H1 (cell line): ENCODE results near the gene PLBD2. TPM values are rescaled to one million over a fixed set of nuclear protein-coding genes. Genes with fewer than 3 reads are reported as not detected.

Experiments used
- CTCF ChIA-PET: fragments of 300-600 bp; sonication (Branson Sonifier 250); formaldehyde crosslinking; loops from one replicate; lab custom pipeline; 2021; ENCODE audit not compliant: partially characterized antibody; lab: Charles Lee
- POLR2A ChIA-PET: fragments of 300-600 bp; sonication (Branson Sonifier 250); formaldehyde crosslinking; loops from one replicate; lab custom pipeline; 2021; ENCODE audit warnings: inconsistent platforms; ENCODE audit not compliant: partially characterized antibody; lab: Charles Lee
- DNase-seq, 2 experiments: peaks; one replicate each; pipeline versions ENCODE4 v3.0.0 to v3.0.0-alpha.2; 2010 to 2022; ENCODE audit warnings: low spot score in 2 of 2, low read depth in 1 of 2, mixed read lengths in 1 of 2
- FAIRE-seq: peaks from 2 replicates; lab custom pipeline; 2011; peaks lifted over from hg19 to GRCh38; lab: Jason Lieb, UNC
- H2AFZ ChIP-seq: 2 replicates; pipeline ENCODE4 v1.8.1; 2012; ENCODE audit warnings: low read length, inconsistent platforms
- H2AK5ac ChIP-seq: 2 replicates; pipeline ENCODE4 v1.6.1; 2013; ENCODE audit warnings: low read depth, low read length
- H2BK120ac ChIP-seq: replicated peaks from 2 replicates; pipeline ENCODE3; 2013; ENCODE audit warnings: low read depth, low read length, inconsistent platforms
- H2BK12ac ChIP-seq: 2 replicates; pipeline ENCODE4 v1.6.1; 2013; ENCODE audit warnings: low read depth, low read length
- H2BK15ac ChIP-seq: 2 replicates; pipeline ENCODE4 v1.6.1; 2013; ENCODE audit warnings: low read length
- H2BK20ac ChIP-seq: 2 replicates; pipeline ENCODE4 v1.6.1; 2013; ENCODE audit warnings: low read length
- H2BK5ac ChIP-seq: 2 replicates; pipeline ENCODE4 v1.6.1; 2013; ENCODE audit warnings: low read depth, low read length
- H3K14ac ChIP-seq: 2 replicates; pipeline ENCODE4 v1.6.1; 2013; ENCODE audit warnings: inconsistent platforms; ENCODE audit not compliant: insufficient read length
- H3K18ac ChIP-seq: 2 replicates; pipeline ENCODE4 v1.6.1; 2013; ENCODE audit warnings: low read length; ENCODE audit errors: extremely low read depth
- H3K23ac ChIP-seq: 2 replicates; pipeline ENCODE4 v1.6.1; 2013; ENCODE audit warnings: inconsistent platforms; ENCODE audit not compliant: insufficient read length
- H3K23me2 ChIP-seq: 2 replicates; pipeline ENCODE4 v1.6.1; 2013; ENCODE audit warnings: low read depth, low read length
- H3K27ac ChIP-seq: 2 replicates; pipeline ENCODE4 v1.6.1; 2011; ENCODE audit warnings: low read depth, low read length, inconsistent platforms
- H3K27me3 ChIP-seq, 4 experiments: replicated peaks in 1 of 4; 1 replicate in 1 of 4; 2 replicates in 3 of 4; pipeline versions ENCODE4 v1.6.1 to v1.8.1; 2011 to 2013; ENCODE audit warnings: low read length in 3 of 4, mild to moderate bottlenecking in 3 of 4, inconsistent platforms in 2 of 4, mixed read lengths in 2 of 4, moderate library complexity in 1 of 4; ENCODE audit not compliant: control insufficient read depth in 3 of 4, insufficient read depth in 3 of 4; ENCODE audit errors: extremely low read depth in 1 of 4
- H3K36me3 ChIP-seq, 4 experiments: 2 replicates each; pipeline versions ENCODE4 v1.6.1 to v1.8.1; 2011 to 2013; ENCODE audit warnings: mild to moderate bottlenecking in 4 of 4, low read length in 3 of 4, moderate library complexity in 2 of 4, control low read depth in 1 of 4, inconsistent platforms in 1 of 4; ENCODE audit not compliant: insufficient read depth in 4 of 4, control insufficient read depth in 2 of 4
- H3K4ac ChIP-seq: replicated peaks from 2 replicates; pipeline ENCODE3; 2013; ENCODE audit warnings: low read length, low read depth, mixed read lengths, inconsistent platforms; ENCODE audit not compliant: insufficient read length
- H3K4me1 ChIP-seq, 4 experiments: replicated peaks in 1 of 4; 1 replicate in 1 of 4; 2 replicates in 3 of 4; pipeline versions ENCODE4 v1.6.1 to v1.8.1; 2011 to 2013; ENCODE audit warnings: low read length in 3 of 4, inconsistent platforms in 2 of 4, mixed read lengths in 1 of 4; ENCODE audit not compliant: insufficient read depth in 4 of 4, control insufficient read depth in 3 of 4
- H3K4me2 ChIP-seq, 2 experiments: 2 replicates each; pipeline versions ENCODE4 v1.6.1 to v1.8.1; 2011 to 2013; ENCODE audit warnings: low read depth in 2 of 2, low read length in 2 of 2, control low read depth in 1 of 2, inconsistent platforms in 1 of 2, mild to moderate bottlenecking in 1 of 2; ENCODE audit not compliant: insufficient read depth in 1 of 2
- H3K4me3 ChIP-seq, 4 experiments: fragments of 200-600, 300-600 bp in 1 of 4; sonication (generic), shearing (Covaris generic), sonication (Bioruptor Twin) in 1 of 4; 2 replicates each; pipeline versions ENCODE4 v1.5.1 to v1.8.1; 2011 to 2016; ENCODE audit warnings: low read length in 4 of 4, low read depth in 3 of 4, control low read depth in 2 of 4, inconsistent platforms in 2 of 4, mild to moderate bottlenecking in 2 of 4, mixed read lengths in 1 of 4, moderate library complexity in 1 of 4; ENCODE audit not compliant: insufficient read depth in 2 of 4; ENCODE audit errors: extremely low read depth in 1 of 4
- H3K56ac ChIP-seq: replicated peaks from 2 replicates; pipeline ENCODE3; 2013; ENCODE audit warnings: low read depth, mild to moderate bottlenecking, mixed read lengths, low read length, inconsistent platforms; ENCODE audit not compliant: insufficient read length
- H3K79me1 ChIP-seq: 2 replicates; pipeline ENCODE4 v1.6.1; 2013; ENCODE audit warnings: low read depth, low read length, control low read depth
- H3K79me2 ChIP-seq, 2 experiments: 2 replicates each; pipeline versions ENCODE4 v1.6.1 to v1.8.1; 2012 to 2013; ENCODE audit warnings: low read length in 2 of 2, mild to moderate bottlenecking in 2 of 2, inconsistent platforms in 1 of 2; ENCODE audit not compliant: insufficient read depth in 2 of 2, control insufficient read depth in 1 of 2
- H3K9ac ChIP-seq, 4 experiments: replicated peaks in 1 of 4; 1 replicate in 1 of 4; 2 replicates in 3 of 4; pipeline versions ENCODE4 v1.6.1 to v1.8.1; 2011 to 2013; ENCODE audit warnings: low read depth in 3 of 4, low read length in 3 of 4, control low read depth in 2 of 4, mild to moderate bottlenecking in 2 of 4, moderate library complexity in 2 of 4, inconsistent platforms in 1 of 4; ENCODE audit errors: extremely low read depth in 1 of 4
- H3K9me3 ChIP-seq, 2 experiments: 2 replicates each; pipeline versions ENCODE4 v1.6.1 to v1.8.1; 2012 to 2013; ENCODE audit warnings: mild to moderate bottlenecking in 2 of 2, moderate library complexity in 2 of 2, control low read depth in 1 of 2, inconsistent platforms in 1 of 2, low read depth in 1 of 2, low read length in 1 of 2, mixed read lengths in 1 of 2; ENCODE audit not compliant: insufficient read depth in 2 of 2
- H4K20me1 ChIP-seq, 2 experiments: replicated peaks in 1 of 2; 2 replicates each; pipeline versions ENCODE3 to v1.8.1; 2011 to 2013; ENCODE audit warnings: inconsistent platforms in 2 of 2, low read length in 2 of 2, mild to moderate bottlenecking in 1 of 2; ENCODE audit not compliant: insufficient read depth in 2 of 2, control insufficient read depth in 1 of 2
- H4K5ac ChIP-seq: 2 replicates; pipeline ENCODE4 v1.6.1; 2013; ENCODE audit warnings: low read length, low read depth, mixed read lengths, inconsistent platforms; ENCODE audit not compliant: insufficient read length
- H4K8ac ChIP-seq: 2 replicates; pipeline ENCODE4 v1.8.0; 2013; ENCODE audit warnings: mild to moderate bottlenecking, moderate library complexity, low read length, inconsistent platforms; ENCODE audit not compliant: insufficient read depth; ENCODE audit errors: extremely low read depth
- H4K91ac ChIP-seq: replicated peaks from 2 replicates; pipeline ENCODE3; 2013; ENCODE audit warnings: low read length, mixed read lengths, inconsistent platforms; ENCODE audit not compliant: insufficient read length
- BACH1 ChIP-seq: IDR thresholded peaks from 2 replicates; pipeline ENCODE4 v1.6.1; 2012; ENCODE audit warnings: low read length, improper control_type of control experiment
- BRCA1 ChIP-seq: IDR thresholded peaks from 2 replicates; pipeline ENCODE4 v1.6.1; 2012; ENCODE audit warnings: low read depth, low read length, improper control_type of control experiment
- EP300 ChIP-seq, 2 experiments: IDR thresholded peaks; 1 replicate in 1 of 2; 2 replicates in 1 of 2; pipeline ENCODE4 v1.6.1; 2011 to 2012; ENCODE audit warnings: low read depth in 2 of 2, low read length in 2 of 2, mild to moderate bottlenecking in 2 of 2, borderline replicate concordance in 1 of 2, inconsistent platforms in 1 of 2, moderate library complexity in 1 of 2
- KDM5A ChIP-seq: fragments of 200-600 bp; IDR thresholded peaks from 2 replicates; pipeline ENCODE4 v1.7.1; 2012; ENCODE audit warnings: mild to moderate bottlenecking, low read length, inconsistent platforms, mixed read lengths
- NANOG ChIP-seq: IDR thresholded peaks from 2 replicates; pipeline ENCODE4 v1.6.1; 2011; ENCODE audit warnings: low read length, low read depth, mild to moderate bottlenecking, inconsistent platforms; ENCODE audit not compliant: insufficient read depth, poor library complexity, severe bottlenecking
- POLR2A ChIP-seq, 2 experiments: IDR thresholded peaks; 1 replicate in 1 of 2; 2 replicates in 1 of 2; pipeline ENCODE4 v1.6.1; 2011; ENCODE audit warnings: low read depth in 2 of 2, low read length in 2 of 2, mild to moderate bottlenecking in 2 of 2; ENCODE audit errors: control extremely low read depth in 1 of 2
- TAF1 ChIP-seq: IDR thresholded peaks from 2 replicates; pipeline ENCODE4 v1.6.1; 2011; ENCODE audit warnings: mild to moderate bottlenecking, low read depth, low read length
- TBP ChIP-seq: IDR thresholded peaks from 2 replicates; pipeline ENCODE4 v1.6.1; 2011; ENCODE audit warnings: low read depth, low read length, improper control_type of control experiment
- WGBS, 2 experiments: shearing (Covaris generic) in 1 of 2; methylation state at CpG; one replicate each; pipeline versions ENCODE4 v1.1.6 to v1.1.7; 2013 to 2015; ENCODE audit warnings: low lambda C conversion rate in 2 of 2, mixed read lengths in 2 of 2, inconsistent platforms in 1 of 2, low coverage in 1 of 2, missing lambda C conversion rate in 1 of 2; ENCODE audit not compliant: insufficient replicate concordance in 2 of 2, insufficient coverage in 1 of 2, insufficient read length in 1 of 2; ENCODE audit errors: extremely low coverage in 1 of 2, missing lambda C conversion rate in 1 of 2; 5-methylcytosine and 5-hydroxymethylcytosine counted together
- polyA plus RNA-seq, 7 experiments: library from polyadenylated mRNA; depleted of rRNA in 3 of 7; stranded (reverse) in 5 of 7; unstranded in 2 of 7; fragments of >200 nt in 5 of 7; fragments of 200-250 nt in 2 of 7; gene quantifications; 1 replicate in 5 of 7; 2 replicates in 1 of 7; 4 replicates in 1 of 7; pipeline versions ENCODE4 v1.2.1 to v1.2.3, GENCODE V29; 2011 to 2013; ENCODE audit warnings: missing spikeins in 2 of 7, mixed read lengths in 2 of 7
- total RNA-seq: library from RNA; stranded (reverse); fragmentation: NEBNext Ultra II Directional; extraction: Animal tissue kit (Norgen Biotek cat#: 25700); gene quantifications from 2 replicates; pipeline ENCODE4 v1.2.1, GENCODE V29; 2021
- TF ChIP-seq, protein P1 (sequence below), 3 experiments: IDR thresholded peaks; 1 replicate in 2 of 3; 2 replicates in 1 of 3; pipeline versions ENCODE4 v1.5.1 to v1.6.1; 2011; ENCODE audit warnings: low read length in 3 of 3, mild to moderate bottlenecking in 3 of 3, inconsistent platforms in 2 of 3, low read depth in 1 of 3, moderate library complexity in 1 of 3; ENCODE audit not compliant: insufficient read depth in 1 of 3; ENCODE audit errors: control extremely low read depth in 1 of 3
- TF ChIP-seq, protein P2 (sequence below): IDR thresholded peaks from 2 replicates; pipeline ENCODE4 v1.6.1; 2011; ENCODE audit warnings: low read depth, mild to moderate bottlenecking, low read length; ENCODE audit not compliant: insufficient read depth

The PLBD2 gene
- total and polyA plus RNA-seq, 2 of the 8 experiments (the other 6 are each of a cell fraction or from before 2014, with no cell fraction given) = 16.8 to 33.5 TPM

DNA sequence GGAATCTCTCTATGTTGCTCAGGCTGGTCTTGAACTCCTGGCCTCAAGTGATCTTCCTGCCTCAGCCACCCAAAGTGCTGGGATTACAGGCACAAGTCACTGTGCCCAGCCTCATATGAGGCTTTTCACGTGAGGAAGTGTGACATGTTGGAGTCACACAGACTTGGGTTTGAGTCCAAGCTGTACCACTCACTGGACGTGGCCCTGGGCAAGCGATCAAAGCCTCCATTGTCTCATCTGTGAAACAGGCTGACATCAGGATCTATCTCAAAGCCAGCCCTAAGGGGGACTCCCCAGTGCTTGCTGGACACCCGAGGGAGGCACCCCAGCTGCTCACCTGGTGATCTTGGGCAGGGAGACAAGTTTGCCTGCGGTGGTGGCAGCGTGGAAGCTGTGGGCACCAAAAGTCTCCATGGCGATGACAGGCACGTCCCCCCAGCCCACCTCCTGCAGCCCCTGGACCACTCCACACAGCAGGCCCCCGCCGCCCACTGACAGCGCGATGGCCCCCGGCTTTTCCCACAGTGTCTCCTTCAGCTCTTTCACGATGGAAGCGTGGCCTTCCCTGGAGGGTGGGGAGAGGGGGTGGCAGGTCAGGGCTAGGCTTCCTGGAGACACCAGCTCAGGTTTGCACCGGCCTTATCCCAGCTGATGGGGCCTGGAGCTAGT lies 38.6 kb downstream of the PLBD2 start:
- Histone ChIP-seq H2BK15ac (peak overlapping the region; percentile 81; the same call in 1 of the 2 replicates), H3K79me2 (no peaks in the 10 kb centered on the region), H2BK12ac (no peak overlapping the region), H3K4me1 (peaks cover 0 to 3% (median 1%) of the 10 kb centered on the region in 4 experiments; a peak in 1 of 7 replicates), H4K8ac (no peak overlapping the region), H4K5ac (no peak overlapping the region), H2AK5ac (no peak overlapping the region), H2BK20ac (no peak overlapping the region), H3K18ac (no peak overlapping the region), H3K27ac (no peak overlapping the region; the same call in 1 of the 2 replicates), H2BK120ac (no peak overlapping the region), H3K9ac (no peak overlapping the region), H3K23me2 (0 out of 2 replicates have a peak, but pooled peaks cover 1% of the 10 kb centered on the region), H3K36me3 (no peaks in the 10 kb centered on the region), H3K14ac (no peak overlapping the region), H4K20me1 (peaks cover 0 to 1% of the 10 kb centered on the region in 2 experiments), H3K56ac (no peak overlapping the region), H2BK5ac (no peak overlapping the region), H3K23ac (no peak overlapping the region), H3K27me3 (no peaks in the 10 kb centered on the region), H3K4me2 (no peak overlapping the region), H4K91ac (no peak overlapping the region), H3K9me3 (no peaks in the 10 kb centered on the region), H3K79me1 (no peaks in the 10 kb centered on the region), H2AFZ (no peak overlapping the region), H3K4ac (no peak overlapping the region), H3K4me3 (no peak overlapping the region)
- DNase-seq = no peak
- POLR2A ChIA-PET = interaction anchor here (1.0 kb wide), 1 partner anchor 12 kb away, joined by 3 read pairs; no protein-coding TSS in a partner anchor
- 82% methylated on average over 9 of the region's 16 CpGs; no CpG with 5 or more reads in 1 of the 2 experiments for WGBS, 2 experiments
- no peak for FAIRE-seq
- CTCF ChIA-PET = interaction anchor here (1.7 kb wide), 1 partner anchor 82 kb away, joined by 3 read pairs; no protein-coding TSS in a partner anchor
- TF ChIP-seq TBP = no peak
- TF ChIP-seq, protein P1, sequence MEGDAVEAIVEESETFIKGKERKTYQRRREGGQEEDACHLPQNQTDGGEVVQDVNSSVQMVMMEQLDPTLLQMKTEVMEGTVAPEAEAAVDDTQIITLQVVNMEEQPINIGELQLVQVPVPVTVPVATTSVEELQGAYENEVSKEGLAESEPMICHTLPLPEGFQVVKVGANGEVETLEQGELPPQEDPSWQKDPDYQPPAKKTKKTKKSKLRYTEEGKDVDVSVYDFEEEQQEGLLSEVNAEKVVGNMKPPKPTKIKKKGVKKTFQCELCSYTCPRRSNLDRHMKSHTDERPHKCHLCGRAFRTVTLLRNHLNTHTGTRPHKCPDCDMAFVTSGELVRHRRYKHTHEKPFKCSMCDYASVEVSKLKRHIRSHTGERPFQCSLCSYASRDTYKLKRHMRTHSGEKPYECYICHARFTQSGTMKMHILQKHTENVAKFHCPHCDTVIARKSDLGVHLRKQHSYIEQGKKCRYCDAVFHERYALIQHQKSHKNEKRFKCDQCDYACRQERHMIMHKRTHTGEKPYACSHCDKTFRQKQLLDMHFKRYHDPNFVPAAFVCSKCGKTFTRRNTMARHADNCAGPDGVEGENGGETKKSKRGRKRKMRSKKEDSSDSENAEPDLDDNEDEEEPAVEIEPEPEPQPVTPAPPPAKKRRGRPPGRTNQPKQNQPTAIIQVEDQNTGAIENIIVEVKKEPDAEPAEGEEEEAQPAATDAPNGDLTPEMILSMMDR (IDR thresholded peaks at IDR 0.05; ENCODE audit: control extremely low read depth in 1 of 3, insufficient read depth in 1 of 3, low read depth in 1 of 3, low read length in 3 of 3) = no peak
- TF ChIP-seq TAF1 = no peak
- TF ChIP-seq KDM5A = no peak
- TF ChIP-seq EP300 (IDR thresholded peaks at IDR 0.05; ENCODE audit: borderline replicate concordance in 1 of 2, low read depth in 2 of 2, low read length in 2 of 2) = no peak
- TF ChIP-seq BACH1 = no peak
- no peak for TF ChIP-seq BRCA1
- TF ChIP-seq, protein P2, sequence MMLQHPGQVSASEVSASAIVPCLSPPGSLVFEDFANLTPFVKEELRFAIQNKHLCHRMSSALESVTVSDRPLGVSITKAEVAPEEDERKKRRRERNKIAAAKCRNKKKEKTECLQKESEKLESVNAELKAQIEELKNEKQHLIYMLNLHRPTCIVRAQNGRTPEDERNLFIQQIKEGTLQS = no peak
- no peak for TF ChIP-seq POLR2A (IDR thresholded peaks at IDR 0.05; ENCODE audit: control extremely low read depth in 1 of 2, low read depth in 2 of 2, low read length in 2 of 2)
- TF ChIP-seq NANOG = no peak
